ENCODE results near the gene CD3E.

DNA sequence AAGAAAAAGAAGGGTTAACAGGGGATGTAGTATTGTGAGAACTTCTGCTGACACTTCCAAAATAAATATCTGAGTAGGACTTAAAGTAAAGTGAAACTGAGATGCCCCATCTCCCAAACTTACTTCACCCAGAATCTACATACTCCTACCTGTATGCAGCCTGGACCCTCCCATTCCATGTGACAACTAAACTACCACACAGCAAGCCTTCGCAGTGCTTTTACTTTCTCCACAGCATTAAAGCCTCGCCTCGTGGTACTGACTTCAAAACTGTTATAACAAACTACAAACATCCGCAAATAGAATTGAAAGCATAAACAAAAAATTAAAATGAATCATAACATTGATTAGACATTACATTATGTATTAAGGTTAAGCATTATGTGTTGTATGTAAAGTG is 41.4 kb upstream of the CD3E start:
- TF ChIP-seq EZH2 (IDR thresholded peaks at IDR 0.05), result no peak
- no peak for TF ChIP-seq POLR2AphosphoS5 (IDR thresholded peaks at IDR 0.05; ENCODE audit: borderline replicate concordance, low read depth, low read length)
- TF ChIP-seq FOXP2 (optimal IDR thresholded peaks at IDR 0.05; ENCODE audit: control extremely low read depth, extremely low read length, insufficient read depth), result no peak

Measured in SK-N-MC (cell line).